A172 (cell line): ENCODE measurements around the gene PEX5L. TPM values are rescaled to one million over a fixed set of nuclear protein-coding genes. Genes with fewer than 3 reads are reported as not detected.
"Not testable (repeated sequence)": the region's sequence is repeated elsewhere in the genome, so short reads cannot be mapped to it uniquely, and the experiment has no call there.

Source experiments
- DNase-seq: peaks from one replicate; pipeline ENCODE4 v3.0.0-alpha.2; 2015; ENCODE audit warnings: low spot score
- total RNA-seq: library from RNA; depleted of rRNA; stranded (reverse); fragments of >200 nt; shearing (Covaris generic); gene quantifications from 2 replicates; pipeline ENCODE4 v1.2.3, GENCODE V29; 2014; rRNA removed

Gene PEX5L, protein sequence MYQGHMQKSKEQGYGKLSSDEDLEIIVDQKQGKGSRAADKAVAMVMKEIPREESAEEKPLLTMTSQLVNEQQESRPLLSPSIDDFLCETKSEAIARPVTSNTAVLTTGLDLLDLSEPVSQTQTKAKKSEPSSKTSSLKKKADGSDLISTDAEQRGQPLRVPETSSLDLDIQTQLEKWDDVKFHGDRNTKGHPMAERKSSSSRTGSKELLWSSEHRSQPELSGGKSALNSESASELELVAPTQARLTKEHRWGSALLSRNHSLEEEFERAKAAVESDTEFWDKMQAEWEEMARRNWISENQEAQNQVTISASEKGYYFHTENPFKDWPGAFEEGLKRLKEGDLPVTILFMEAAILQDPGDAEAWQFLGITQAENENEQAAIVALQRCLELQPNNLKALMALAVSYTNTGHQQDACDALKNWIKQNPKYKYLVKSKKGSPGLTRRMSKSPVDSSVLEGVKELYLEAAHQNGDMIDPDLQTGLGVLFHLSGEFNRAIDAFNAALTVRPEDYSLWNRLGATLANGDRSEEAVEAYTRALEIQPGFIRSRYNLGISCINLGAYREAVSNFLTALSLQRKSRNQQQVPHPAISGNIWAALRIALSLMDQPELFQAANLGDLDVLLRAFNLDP
- 0.12 TPM in 1 of 2 replicates, not detected in the other for total RNA-seq

DNA sequence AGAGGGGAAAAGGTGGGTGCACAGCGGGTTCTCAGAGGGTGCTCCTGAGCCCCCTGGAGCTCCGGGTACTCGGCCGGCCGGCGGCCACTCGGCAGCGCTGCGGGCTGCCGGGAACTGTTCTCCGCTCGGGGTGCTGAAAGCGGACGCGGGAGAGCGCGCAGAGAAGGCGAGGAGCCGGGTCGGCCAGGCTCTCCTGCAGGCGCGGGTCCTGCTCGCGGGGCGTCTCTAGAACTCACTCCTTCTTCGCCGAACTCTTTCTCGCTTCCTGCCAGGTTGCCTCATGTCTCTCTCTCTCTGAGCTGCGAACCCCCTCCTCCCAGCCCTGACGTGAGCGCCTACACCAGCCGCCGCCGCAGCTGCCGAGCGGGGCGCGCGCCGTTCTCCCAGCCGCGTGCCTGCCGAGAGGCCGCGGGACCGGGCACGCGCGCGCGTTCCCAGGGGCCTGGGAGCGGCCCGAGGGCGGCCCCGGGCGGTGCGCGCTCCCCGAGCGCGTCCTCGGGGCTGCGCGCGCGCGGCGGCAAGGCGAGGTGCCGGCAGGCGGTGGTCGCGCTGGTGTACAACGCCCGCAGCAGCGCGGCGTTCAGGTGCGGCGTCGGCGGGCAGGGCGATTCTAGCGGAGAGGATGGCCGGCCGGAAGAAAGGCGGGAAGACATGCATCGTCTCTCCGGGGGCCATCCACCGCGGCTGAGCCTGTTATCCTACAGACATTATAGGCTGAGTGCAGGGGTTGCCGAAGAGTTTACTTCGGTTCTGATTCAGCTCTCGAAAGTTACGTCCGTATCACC is at the start of gene PEX5L:
TSS of gene PEX5L (minus strand) at position 267 of the 785 bp plus-strand sequence. CDS start 338 bp downstream, outside the sequence.
- no peak for DNase-seq

DNA sequence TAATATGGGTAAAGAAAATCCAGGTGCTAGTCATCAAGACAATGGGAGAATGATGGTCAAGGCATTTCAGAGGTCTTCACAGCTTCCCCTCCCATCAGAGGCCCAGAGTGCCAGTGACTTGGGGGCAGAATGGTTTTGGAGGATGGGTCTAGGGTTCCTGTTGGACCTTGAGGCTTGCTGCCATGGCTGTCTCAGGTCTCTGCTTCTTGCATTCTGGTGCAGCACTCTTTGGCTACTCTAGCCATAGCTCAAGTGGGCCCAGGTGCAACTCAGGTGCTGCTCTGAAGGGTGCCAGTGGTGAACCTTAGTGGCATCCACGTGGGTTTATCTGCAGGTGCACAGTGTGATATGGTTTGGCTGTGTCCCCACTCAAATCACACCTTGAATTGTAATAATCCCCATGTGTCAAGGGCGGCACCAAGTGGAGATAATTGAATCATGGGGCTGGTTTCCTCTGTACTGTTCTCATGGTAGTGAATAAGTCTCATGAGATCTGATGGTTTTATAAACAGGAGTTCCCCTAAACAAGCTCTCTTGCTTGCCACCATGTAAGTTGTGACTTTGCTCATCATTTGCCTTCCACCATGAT is 48.5 kb upstream of the PEX5L start:
- no peak for DNase-seq

DNA sequence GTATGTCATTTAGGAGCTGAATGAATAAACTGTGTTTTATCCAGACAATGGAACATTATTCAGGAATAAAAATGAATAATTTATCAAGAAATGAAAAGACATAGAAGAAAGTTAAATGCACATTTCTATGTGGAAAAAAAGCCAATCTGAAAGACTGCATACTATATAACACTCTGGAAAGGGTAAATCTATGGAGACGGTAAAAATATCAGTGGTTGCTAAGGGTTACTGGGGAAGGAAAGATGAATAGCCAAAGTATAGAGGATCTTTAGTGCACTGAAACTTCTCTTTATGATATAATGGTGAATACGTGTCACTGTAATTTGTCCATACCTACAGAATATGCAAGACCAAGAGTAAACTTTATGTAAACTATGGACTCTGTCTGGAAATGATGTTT is 46.0 kb upstream of the PEX5L start:
- DNase-seq, result no peak

DNA sequence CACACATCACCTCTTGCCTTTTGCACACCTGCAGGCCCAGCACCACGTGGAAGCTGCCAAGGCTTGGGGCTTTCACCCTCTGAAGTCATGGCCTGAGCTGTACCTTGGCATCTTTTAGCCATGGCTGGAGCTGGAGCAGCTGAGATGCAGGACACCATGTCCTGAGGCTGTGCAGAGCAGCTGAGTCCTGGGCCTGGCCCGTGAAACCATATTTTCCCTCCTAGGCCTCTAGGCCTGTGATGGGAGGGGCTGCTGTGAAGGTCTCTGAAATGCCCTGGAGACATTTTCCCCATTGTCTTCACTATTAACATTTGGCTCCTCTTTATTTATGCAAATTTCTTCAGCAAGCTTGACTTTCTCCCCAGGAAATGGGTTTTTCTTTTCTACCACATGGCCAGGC is 41.9 kb upstream of the PEX5L start:
- DNase-seq, result no peak

DNA sequence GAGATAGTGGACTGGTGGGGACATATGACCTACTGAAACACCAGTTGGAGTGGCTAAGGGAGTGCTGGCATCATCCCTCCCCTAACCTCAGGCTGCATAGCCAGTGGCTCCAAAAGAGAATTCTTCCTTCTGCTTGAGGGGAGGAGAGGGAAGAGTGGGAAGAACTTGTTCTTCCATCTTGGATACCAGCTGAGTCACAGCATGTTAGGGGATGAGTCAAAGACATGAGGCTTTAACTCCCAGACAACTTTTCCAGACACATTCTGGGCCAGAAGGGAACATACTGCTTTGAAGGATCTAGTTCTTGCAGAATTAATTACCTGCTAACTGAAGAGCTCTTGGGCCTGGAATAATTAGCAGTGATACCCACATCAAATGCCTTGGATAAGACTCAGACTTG is 36.8 kb upstream of the PEX5L start:
- no peak for DNase-seq

DNA sequence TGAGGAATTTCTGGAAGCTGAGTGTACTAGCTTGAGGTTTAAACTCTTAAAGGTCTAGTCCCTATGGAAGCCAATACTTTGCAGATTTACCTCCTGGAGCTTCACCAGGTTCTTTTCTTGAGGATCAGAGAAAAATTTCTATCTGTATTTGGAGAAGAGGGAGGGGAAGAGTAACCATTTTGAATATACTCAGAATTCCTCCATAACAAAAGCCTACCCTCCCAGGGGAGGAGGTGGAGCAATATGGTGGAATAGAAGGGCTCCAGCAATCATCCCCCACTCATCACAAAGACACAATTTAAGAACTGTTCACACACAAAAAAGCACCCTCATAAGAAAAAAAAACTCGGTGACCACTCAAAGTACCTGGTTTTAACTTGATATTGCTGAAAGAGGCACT is 36.0 kb upstream of the PEX5L start:
- DNase-seq, result no peak

GRCh38 chr3:180070925-180071324 is 34.2 kb upstream of the PEX5L start:
- no peak for DNase-seq

GRCh38 chr3:180068023-180068422 is 31.3 kb upstream of the PEX5L start:
- no peak for DNase-seq

- no peak for DNase-seq
Observed at GRCh38 chr3:180066598-180066997, 29.9 kb upstream of the PEX5L start.

DNA sequence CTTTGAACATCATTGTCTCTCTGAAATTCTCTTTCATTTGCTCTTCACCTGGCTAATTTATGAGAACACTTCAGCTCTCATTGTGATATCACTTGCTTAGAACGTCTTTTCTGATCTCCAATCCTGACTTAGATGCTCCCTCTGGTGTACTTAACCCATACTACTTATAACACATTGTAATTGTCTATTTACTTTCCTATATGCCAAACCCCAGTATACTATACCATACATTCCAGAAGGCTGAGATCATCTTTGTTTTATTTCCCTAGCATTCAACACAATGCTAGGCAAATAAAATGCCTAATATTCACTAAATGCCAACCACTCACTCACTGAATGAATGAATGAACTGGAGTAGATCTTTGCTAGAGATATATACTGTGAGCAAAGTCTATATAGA is 27.0 kb upstream of the PEX5L start:
- DNase-seq, result no peak

DNA sequence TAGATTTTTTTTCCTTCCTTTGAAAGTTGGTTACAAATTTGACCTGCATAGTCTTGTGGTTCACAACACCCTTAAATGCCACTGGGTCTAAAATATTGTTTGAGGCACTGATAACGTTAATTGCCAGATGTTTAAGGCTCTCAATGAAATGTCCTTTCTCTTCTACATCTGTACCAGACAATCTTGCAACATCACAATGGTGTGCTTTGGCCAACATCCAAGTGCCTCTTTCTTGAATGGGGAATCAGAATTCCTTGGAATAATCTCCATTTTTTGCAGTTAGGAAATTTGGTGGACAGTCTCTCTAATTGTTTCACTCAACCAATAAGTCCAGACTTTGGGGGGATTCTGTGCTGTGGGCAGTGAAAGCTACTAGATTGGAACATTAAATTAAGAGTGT is 26.0 kb upstream of the PEX5L start:
- DNase-seq, result no peak

DNA sequence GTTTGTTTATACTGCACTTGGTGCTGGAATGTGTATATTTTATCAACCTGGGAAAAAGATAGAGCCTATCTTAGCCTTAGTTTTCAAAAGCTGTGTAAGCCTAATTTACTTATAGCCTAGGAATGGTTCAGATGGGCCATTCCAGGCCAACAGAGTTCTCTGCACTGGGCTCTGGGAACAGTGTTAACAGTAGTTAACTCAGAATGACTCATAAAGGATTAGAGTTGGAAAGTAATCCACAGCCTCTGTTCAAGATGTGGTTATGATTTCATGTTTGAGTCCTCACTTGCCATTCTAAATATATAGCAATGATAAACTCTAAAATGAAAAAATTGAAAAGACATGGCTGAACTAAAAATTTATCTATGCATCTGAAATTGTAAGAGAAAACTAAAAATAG is 22.6 kb upstream of the PEX5L start:
- DNase-seq, result peak; percentile 47

GRCh38 chr3:180058238-180058637 is 21.5 kb upstream of the PEX5L start:
- DNase-seq, result no peak

DNA sequence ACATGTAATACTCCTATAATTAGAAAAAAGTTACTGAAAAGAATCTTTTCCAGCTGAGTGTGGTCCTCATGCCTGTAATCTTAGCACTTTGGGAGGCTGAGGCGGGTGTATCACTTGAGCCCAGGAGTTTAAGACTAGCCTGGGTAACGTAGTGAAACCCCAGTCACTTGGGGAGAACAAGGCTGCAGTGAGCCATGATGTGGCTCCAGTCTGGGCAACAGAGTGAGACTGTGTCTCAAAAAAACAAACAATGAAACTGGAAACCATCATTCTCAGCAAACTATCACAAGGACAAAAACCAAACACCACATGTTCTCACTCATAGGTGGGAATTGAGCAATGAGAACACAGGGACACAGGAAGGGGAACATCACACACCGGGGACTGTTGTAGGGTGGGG is 18.9 kb upstream of the PEX5L start:
- not testable (repeated sequence) for DNase-seq

DNA sequence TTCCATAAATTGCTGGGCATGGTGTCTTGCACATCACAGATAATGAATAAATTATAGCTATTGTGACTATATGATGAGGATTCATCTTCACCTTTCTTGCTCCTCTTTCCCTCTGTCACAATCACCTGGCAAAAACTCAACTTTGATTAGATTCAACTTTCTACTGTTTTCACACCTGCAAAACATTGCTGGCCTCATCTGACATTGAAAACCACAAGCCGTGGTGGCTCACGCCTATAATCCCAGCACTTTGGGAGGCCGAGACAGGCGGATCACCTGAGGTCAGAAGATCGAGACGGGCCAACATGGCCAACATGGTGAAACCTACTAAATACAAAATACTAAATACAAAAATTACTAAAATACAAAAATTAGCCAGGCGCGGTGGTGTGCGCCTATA is 12.7 kb upstream of the PEX5L start:
- DNase-seq, result no peak

- DNase-seq, result peak; percentile 21
Observed at GRCh38 chr3:180048840-180049239, 12.1 kb upstream of the PEX5L start.

GRCh38 chr3:180048103-180048502 is 11.4 kb upstream of the PEX5L start:
- no peak for DNase-seq

- DNase-seq, result no peak
Observed at GRCh38 chr3:180040966-180041365, 4.2 kb upstream of the PEX5L start.

DNA sequence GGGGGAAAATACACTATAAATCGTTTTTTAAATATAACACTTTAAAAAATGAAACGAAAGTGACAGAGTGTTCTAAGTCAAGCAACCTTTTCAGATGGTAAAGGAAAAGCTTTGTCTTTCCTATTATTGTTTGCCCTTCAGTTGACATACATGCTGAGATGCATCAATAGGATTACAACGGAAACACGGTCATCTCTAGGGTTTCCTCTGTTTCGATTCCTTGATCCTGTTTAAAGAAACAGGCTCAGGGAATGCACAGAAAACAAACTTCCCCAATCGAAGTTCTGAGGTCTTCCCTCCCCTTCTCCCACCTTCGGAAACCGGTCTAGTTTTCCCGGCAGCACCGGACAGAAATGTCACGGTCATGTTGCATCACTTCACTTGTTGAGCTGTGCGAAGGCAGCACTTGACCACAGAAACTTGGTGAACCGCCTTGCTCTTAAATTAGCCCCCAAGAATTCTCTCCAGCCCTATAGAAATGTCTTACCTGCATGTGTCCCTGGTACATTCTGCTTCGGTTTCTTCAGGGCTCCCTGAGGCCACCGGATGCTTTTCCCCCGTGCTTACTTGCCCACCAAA is 556 bp downstream of the PEX5L start:
- no peak for DNase-seq

DNA sequence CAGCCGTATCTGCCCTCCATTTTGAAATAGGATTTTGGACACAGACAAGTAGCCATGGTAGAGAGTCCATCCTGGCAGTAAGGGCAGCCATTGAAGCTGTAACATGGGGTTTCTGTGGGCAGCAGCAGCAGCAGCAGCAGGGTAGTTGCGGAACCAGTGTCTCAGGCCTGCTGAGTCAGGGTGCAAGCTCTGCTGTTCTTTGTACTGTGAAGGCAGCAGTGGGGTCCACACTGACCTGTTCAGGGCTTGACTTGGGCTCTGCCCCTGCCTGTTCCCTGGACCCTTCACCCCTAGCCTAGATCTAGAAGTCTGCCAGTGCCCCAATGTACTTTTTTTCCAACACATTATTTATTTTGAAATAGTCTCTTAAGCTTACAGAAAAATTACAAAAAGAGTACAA is 9.7 kb downstream of the PEX5L start:
- DNase-seq, result no peak

DNA sequence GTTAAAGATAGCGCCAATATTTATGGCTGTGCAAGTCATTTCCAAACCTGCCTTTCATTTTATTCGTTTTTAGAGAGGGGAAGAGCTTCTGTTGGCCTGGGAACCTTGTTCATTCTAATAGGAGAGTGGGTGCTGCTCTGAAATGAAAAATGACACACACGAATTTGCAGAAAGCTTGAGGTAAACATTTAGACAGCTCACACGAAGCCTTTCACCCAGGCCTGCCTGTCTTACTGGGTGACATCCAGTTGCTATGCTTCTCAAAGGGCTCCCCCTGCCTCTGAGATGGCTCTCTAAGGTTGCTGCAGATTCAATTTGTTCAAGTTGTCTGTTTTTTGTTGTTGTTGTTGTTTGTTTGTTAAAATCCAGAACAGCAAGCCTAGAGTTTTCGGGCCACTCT is 18.2 kb downstream of the PEX5L start:
- no peak for DNase-seq

DNA sequence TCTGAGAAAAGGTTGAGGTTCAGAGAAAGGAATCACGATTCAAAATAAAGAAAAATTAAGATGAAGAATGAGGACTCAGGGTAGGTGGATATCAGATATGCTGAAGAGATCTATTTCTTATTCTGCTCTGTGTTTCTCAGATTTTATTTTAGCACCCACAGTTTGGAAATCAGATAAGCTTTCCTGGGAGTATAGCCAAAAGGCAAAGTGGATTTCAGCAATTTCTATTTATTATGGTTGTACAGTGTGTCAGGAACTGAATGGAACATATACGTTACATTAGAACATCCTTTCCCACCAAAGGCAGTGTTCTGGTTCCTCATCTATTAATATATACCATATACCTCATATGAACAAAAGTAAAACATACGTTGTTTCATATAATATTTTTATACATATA is 18.9 kb downstream of the PEX5L start:
- DNase-seq, result no peak
